GM19372 (cell line): ENCODE results near the gene PSMG3.
A peak's percentile ranks its signal among the peaks of the same experiment; 100 is the strongest.
"Not testable (repeated sequence)": the region's sequence is repeated elsewhere in the genome, so short reads cannot be mapped to it uniquely, and the experiment has no call there.

Experiments
- ATAC-seq: cut with Tn5 transposase; IDR thresholded peaks from one replicate; pipeline ENCODE4 v1.9.1; 2021; ENCODE audit warnings: mild to moderate bottlenecking, low read depth, moderate library complexity; ENCODE audit not compliant: unreplicated experiment

PSMG3 gene

DNA sequence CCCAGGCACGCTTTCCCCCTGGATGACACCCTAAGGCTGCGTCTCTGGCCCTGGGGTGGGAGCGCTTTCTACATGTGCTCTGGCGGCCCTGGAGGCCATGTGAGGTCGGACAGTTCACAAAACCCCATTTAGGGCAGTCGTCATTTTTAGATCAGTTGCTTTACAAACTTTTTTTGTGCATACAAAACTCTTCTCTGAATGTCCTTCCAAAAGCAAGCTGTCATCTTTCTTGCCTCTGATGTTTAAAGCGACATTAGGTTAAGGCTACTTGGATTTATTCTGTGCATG, 33.4 kb downstream of the PSMG3 start:
- no peak for ATAC-seq

DNA sequence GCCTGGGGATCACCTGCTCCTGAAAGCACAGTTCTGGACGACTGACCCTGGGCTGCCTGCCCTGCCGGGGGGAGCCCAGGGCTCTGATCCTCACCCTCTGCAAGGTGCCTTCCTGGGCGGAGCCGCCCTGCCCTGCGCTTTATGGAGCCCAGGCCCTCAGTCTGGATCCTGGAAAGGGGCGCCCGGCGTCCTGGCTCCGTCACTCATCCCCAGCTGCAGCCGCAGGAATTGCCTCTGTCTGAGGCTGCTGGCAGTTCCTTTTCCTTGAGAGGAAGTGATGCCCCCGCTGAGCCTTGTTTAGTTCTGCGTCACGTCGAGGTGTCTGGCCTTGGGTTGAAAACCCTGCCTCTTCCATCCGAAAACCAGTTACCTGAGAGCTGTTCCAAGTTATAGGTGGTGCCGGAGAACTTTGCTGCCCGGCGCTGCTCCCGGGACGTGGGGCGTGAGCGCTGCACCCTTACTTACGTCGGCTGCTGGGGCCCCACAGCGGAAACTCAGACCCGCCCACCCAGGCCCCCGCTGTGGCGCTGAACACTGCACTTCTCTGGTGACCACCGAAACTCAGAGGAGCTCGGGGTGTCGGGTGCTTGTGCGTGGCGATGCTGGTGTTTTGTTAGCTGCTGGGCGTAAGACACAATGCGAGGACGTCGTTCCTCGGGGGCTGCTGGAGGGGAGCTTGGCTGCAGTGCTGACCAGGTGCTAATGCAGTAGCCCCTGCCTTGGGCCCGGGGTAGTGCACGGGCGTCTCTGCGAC, 34.0 kb downstream of the PSMG3 start:
- no peak for ATAC-seq

DNA sequence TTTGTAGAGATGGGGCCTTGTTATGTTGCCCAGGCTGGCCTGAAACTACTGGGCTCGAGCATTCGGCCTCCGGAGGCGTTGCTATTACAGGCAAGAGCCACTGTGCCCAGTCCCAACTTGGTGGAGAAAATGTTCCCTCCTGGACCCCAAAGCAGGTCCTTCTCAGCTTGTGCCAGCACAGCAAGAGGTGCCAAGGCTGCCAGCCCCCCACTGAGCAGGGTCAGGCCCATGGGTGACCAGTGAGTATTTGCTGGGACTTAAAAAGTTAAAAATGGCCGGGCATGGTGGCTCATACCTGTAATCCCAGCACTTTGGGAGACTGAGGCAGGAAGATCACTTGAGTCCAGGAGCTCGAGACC, 34.8 kb downstream of the PSMG3 start:
- ATAC-seq: no peak

DNA sequence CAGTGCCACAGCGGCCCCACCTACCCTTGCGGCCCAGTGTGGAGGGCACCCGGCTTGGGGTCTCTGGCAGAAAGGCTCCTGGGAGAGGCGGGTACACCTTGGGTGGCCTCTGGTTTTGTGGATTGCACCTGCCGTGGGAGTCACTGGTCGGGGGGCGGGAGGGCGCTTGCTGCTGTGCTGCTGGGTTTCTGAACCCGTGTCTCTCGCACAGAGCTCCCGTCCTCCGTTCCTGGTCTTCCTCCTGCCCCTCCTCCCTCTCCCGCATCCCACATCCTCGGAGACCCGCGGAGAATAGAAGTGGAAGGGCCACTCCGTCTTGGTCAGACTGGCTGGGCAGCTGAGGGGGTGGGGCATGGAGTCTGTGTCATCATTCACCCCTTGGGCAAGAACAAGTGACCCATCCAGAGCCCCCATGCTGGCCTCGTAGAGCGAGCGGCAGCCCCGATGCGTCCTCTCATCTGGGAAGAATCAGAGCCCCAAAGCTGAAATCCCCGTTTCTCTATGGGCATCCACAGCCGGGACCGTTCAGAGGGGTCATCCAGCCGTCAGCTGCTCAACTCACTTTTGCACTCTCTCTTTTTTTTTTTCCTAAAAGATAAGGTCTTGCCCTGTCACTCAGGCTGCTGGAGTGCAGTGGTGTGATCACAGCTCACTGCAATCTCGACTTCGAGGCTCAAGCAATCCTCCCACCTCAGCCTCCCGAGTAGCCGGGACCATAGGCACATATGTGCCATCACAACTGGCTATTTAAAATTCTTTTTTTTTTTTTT, 35.3 kb downstream of the PSMG3 start:
- no peak for ATAC-seq

DNA sequence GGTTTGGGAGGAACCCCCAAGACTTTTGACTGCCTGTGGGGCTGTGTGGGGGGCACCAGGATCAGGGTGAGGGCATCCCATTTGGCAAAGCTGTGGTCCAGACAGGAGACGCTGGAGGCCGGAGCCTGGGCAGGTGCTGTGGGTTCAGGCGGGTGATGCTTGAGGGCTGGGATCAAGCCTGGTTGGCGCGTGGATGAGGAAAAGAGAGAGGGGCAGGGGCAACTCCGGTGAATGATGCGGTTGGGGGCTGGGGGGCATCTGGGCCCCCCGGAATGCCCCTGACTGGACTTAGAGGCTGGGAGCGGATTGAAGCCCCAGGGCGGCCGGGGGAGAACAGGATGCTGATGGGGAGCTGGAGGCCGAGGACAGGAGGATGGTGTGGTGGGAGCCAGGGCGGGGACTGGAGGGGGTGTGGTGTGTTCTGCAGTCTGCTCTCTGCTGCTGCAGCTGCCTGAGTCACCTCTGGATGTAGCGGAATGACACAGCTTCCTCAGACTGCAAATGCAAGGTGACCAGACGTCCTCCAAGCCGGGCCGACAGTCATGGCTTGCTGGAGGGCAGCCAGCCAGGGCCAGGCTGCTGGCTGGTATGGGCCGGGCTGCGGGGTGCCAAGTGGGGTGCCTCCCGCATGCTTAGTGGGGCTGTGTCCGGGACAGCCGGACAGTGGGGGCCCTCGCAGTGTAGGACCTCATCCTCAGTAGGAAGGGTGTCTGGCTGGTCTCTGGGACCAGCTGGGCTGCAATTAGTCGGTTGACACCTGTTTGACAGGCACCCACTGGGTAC, 36.1 kb downstream of the PSMG3 start:
- ATAC-seq: no peak

DNA sequence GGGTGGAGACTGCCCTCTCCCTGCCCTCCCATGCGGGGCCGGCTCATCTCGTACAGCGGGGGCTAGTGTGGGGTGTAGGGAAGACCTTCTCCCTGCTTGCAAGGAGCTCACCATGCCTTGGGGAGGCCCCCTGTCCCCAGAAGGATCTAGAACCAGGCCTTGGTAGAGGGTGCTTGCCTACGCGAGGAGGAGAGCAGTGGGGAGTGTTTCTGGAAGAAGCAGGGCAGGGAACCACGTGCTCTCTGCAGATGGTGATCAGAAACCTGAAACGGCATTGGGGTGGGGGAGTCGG, 36.6 kb downstream of the PSMG3 start:
- no peak for ATAC-seq

DNA sequence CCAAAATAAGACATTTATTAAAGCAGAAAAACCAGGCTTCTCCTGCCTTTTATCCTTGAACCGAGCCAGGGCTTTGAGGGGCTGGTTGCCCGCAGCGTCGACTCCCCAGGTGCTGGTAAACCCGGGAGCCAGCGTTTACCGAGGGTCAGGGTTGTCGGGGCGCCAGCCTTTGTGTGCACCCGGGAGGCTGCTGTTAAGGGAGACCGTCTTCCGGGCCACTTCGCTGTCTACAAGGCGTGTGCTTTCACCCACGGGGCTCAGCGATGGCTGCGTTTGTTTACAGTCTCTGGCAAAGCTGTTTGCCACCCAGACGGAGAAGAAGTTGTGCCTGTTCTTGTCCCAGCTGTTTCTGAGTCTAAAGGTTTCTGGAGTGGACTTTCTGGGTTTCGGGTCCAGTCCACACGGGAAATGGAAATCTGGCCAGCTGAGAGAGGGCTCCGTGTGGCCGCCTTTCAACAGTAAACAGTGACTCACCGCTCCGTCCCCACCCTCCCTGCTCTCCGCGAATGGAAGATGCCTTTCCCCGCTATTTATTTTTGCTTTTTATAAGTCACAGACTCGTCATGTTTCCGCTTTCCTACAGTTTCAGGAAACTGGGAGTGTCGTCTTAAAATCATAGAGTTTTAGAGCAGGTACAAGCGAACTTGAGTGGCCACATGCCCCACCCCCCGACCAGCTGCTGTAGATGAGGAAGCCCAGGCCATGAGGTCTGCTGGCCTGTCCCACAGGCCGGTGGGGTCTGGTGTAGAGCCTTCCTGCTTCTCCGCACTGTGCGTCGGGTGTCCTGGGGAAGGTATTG, 37.2 kb downstream of the PSMG3 start:
- ATAC-seq: no peak

DNA sequence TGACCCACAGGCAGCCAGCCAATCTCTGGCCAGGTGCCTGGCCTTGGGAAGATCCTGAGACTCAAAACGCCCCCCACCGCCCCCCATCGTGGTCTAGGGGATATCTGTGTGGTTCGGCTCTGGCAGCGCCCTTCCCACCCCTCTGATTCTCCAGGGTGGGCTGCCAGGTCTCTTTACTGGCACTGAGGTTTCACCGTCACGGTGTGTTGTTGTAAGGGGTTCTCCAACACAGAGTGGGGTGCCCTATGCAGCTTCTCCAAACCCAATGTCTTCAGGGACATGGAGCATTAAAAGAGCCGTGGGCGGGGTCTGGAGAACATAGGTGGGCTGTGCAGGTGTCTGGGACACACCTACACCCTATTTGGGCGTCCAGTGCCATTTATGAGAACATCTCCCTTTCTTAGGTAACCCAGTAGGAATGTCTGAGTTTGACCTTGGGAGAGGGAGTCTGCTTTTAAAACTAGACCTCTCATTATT, 37.8 kb downstream of the PSMG3 start:
- ATAC-seq: no peak

DNA sequence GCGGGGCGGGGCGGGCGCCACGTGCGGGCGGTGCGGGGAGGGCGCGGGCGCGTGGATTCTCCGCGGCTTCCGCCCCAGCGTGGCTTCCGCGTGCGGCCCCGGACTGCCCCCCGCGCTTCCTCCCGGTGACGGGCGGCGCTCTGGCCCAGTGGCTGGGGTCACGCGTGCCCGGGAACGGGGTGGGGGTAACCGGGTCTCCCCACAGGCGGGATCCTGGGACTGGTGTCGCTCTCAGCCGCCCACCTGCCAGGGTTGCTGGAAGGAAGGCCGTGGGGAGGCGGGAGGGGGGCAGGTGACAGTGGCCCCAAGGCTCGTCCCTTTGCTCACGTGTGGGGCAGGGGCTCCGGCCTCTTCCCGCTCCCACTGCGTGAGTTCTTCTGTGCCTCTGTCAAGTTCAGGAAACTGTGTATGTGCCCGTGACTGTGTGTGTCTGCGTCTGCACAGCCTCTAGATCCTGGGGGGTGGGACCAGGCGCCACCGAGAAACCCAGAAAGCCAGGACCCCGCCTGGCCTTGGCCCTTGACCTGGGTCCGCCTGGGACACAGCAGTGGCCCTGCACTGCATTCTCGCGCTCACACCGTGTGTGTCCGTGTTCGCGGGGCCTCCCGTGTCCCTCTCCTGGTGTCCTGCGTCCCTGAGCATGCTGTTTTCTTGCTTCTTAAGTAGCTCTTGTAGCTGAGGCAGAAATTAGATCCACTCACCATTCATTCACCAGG, 38.4 kb downstream of the PSMG3 start:
- peak; percentile 31 for ATAC-seq

DNA sequence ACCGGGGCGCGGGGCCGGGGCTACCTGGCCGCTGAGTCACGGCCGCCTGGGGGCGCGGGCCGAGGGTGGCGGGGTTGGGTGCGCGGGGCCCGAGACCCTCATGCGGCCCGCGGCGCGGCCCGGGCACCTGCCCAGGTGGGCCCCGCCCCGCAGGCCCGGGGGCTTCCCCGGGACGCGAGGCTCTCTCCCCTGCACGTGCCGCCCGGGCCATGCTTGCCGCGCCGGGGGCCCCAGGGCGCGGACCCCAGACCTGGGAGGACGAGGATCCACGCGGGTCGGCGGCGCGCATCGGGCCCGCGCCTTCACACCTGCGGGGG, 38.9 kb downstream of the PSMG3 start:
- peak; percentile 37 for ATAC-seq

DNA sequence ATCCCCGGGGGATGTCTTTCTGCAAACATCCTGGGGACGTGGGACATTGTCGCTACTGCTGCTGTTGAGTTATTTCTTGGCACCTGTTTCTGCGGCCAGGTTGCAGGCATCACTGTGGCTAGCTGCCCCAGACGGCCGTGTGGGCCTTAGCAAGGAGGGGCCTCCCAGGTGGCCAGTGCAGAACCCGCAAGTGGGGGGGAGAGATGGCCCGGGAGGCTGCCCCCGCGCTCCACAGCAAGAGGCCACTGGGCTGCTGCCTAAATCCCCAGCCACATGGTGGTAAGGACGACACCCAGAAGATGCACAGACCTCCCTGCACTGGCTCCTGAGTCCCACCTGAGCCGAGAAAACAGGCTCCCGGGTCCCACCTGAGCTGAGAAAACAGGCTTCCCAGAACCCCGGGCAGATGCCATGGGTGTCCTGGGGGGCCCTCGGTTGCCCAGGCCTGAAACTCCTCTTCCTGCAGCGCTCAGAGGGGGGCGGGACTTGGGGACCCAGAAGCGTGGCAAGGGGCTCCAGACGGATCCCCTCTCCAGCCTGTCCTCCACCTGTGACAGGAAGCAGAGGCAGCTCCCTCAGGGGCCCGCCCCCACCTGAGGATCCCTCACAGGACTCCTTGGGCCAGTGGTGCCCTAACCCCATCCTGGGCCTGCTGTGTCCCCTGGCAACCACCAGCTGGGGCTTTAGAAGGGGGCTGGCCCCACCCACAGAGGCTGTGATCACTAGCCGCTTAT, 40.3 kb downstream of the PSMG3 start:
- no peak for ATAC-seq

DNA sequence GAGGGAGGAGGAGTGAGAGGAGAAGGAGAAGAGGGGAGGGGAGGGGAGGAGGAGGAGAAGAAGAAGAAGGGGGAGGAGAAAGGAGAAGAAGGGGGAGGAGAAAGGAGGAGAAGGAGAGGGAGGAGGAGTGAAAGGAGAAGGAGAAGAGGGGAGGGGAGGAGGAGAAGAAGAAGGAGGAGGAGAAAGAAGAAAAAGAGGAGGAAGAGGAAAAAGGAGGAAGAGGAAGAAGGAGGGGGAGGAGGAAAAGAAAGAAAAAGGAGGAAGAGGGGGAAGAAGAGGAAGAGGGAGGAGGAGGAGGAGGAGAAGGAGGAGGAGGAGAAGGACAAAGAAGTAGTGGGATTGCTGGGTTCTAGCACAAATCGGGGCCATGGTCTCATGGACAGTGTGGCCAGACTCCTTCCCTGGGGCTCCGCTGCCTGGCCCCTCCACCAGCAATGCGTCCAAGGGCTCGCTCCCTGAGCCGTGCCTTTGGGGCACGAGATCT, 43.5 kb downstream of the PSMG3 start:
- no peak for ATAC-seq

DNA sequence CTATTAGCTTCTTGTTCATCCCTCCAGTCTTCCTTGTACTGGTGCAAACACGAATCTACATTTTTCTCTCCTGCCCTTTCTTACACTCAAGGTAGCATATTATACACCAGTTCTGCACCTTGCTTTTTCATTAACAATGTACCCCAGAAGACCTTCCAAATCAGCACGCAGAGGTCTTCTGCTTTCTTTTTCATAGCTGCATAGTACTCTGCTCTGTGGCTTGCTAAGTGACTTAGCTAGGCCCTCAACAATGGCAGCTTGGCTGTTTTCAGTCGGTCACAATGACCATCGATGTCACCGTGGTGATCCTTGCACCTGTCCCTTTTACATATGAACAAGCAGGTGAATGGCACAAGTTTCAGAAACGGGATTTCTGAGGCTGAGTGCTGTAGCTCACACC, 44.4 kb downstream of the PSMG3 start:
- ATAC-seq: no peak

DNA sequence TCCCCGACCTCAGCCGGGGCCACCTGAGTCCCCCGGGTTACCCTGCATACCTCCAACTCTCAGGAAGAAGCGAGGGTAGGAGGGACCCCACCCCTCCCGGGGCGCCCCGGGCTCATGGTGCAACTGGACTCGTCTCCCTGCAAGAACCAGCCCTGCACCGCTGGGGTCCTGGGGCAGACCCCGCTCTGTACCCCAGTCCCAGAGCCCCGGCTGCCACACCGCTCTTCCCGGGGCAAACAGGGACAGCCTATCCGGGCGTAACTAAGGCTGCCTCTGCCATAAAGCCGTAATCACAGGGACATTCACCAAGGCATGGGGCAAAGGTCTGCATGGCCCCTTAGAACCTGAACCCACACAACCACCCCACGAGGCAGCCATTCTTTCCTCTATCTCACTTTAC, 46.0 kb downstream of the PSMG3 start:
- ATAC-seq: no peak

DNA sequence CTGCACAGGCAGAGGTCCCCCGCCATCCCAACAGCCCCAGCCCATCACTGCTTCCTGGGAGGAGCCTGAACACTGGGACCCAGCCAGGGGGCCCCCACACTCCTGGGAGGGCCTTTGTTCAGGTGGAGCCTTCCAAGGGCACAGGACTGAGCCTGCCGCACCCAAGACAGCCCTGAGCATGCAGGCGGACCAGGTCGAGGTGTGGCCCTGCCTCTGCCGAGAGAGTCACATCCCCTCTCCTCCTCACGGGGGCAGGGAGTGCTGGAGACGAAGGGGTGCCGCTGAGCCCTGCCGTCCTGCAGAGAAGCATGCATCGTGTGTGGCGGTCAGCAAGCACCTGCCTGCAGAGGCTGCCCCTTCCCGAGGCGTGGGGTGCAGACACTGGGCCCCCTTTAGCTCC, 46.6 kb downstream of the PSMG3 start:
- ATAC-seq: no peak

DNA sequence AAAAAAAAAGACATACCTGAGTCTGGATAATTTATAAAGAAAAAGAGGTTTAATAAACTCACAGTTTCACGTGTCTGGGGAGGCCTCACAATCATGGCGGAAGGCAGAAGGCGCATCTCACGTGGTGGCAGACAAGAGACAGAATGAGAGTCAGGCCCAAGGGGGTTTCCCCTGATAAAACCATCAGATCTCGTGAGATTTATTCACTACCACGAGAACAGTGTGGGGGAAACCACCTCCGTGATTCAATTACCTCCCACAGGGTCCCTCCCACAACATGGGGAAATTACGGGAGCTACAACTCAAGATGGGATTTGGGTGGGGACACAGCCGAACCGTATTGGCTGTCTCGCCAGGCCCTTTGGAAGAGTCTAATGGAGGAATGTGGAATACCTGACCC, 48.4 kb downstream of the PSMG3 start:
- no peak for ATAC-seq

DNA sequence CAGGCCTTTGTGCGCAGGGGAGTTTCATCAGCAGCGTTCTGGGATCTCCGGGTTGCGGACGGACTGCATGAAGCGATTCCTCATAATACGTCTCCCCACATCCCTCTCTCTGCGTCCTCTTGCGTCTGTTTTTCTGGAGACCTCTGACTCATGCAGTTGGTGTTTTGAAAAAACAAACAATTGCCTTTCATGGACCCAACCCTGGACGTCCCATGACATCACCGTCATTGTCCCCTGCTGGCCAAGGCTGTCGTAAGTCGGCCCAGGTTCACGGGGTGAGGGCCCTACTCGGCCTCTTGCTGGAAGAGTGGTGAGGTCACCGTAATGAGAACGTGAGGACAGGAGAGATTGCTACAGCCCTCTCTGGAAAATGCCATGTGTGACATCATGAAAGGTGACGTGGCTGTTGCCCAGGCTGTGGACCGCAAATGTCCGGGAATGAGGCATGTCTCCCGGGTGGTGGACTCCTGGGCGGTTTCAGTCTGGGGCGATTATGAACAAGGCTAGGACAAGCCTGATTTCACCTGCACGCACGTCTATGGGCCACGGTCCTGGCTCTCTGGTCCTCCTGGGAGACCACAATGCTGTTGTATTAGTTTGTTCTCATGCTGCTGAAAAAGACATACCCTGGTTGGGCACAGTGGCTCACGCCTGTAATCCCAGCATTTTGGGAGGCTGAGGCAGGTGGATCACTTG, 49.1 kb downstream of the PSMG3 start:
- ATAC-seq: no peak

DNA sequence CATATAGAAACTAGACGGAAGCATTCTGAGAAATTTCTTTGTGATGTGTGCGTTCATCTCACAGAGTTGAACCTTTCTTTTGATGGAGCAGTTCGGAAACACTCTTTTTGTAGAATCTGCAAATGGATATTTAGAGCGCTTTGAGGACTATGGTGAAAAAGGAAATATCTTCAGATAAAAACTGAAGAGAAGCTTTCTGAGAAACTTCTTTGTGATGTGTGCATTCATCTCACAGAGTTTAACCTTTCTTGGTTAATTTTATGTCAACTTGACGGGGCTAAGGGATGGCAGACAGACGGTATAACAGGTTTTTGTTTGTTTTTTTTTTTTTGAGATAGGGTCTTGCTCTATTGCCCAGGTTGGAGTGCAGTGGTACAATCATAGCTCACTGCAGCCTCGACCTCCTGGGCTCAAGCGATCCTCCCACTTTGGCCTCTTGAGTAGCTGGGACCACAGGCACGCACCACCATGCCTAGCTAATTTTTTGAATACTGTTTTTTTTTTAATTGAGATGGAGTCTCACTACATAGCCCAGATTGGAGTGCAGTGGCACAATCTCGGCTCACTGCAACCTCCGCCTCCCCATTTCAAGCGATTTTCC, 50.4 kb downstream of the PSMG3 start:
- not testable (repeated sequence) for ATAC-seq
